A673 (cell line): ENCODE results near the gene NLGN1.

ENCODE experiments used
- CTCF ChIP-seq: fragments of 300-800, 200-600 bp; sonication (generic); conservative IDR thresholded peaks from 2 replicates; pipeline ENCODE4 v1.5.1; 2017; ENCODE audit warnings: low read depth, mild to moderate bottlenecking, antibody characterized with exemption, low read length, moderate library complexity, mixed read lengths
- EZH2 ChIP-seq: fragments of 200-600 bp; sonication (generic); IDR thresholded peaks from 2 replicates; pipeline ENCODE4 v1.6.1; 2017; ENCODE audit warnings: borderline replicate concordance, low read depth, mild to moderate bottlenecking, mixed read lengths, antibody characterized with exemption, low read length; ENCODE audit not compliant: poor library complexity, severe bottlenecking

DNA sequence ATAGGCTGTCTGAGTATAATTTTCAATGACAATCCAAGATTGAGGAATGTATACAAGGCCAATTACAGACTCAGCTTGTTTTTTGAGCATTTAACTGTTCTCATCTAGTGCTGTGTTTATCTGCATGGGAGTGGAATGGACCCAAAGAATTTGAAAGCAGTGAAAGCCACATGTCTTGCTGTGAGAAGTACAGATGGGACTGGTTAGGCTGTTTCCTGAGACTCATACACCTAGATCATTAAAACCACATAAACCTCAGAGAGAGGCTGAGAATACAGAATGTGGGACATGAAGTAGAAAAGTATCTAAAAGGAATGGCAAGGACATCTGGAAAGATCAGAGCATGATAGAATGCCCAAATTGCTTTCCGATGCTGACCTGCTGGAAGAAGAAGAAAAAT is 224.6 kb downstream of the NLGN1 start:
- no peak for TF ChIP-seq CTCF
- no peak for TF ChIP-seq EZH2
